Activated CD4-positive, alpha-beta T cell treated with anti-CD3 and anti-CD28 coated beads for 36 hours (primary cell): ENCODE measurements around the gene COL4A2. TPM values are rescaled to one million over a fixed set of nuclear protein-coding genes. Genes with fewer than 3 reads are reported as not detected.

ENCODE experiments used
- ATAC-seq: fragments of 200-7000 bp; cut with Tn5 transposase; one replicate; pipeline ENCODE4 v1.10.0; 2021; ENCODE audit warnings: mild to moderate bottlenecking, moderate library complexity
- CTCF ChIA-PET: fragments of 350-600 bp; sonication (Branson Sonifier 250); formaldehyde crosslinking; loops from one replicate; lab custom pipeline; 2021; ENCODE audit warnings: antibody characterized with exemption; lab: Charles Lee
- POLR2A ChIA-PET: fragments of 350-600 bp; sonication (Branson Sonifier 250); formaldehyde crosslinking; loops from one replicate; lab custom pipeline; 2021; ENCODE audit warnings: antibody characterized with exemption, inconsistent platforms; lab: Charles Lee
- DNase-seq: peaks from one replicate; pipeline ENCODE4 v3.0.0-alpha.2; 2020
- H3K27ac Mint-ChIP-seq: one replicate; pipeline ENCODE4 v1.8.0; 2021; ENCODE audit warnings: mixed read lengths
- H3K27me3 Mint-ChIP-seq: one replicate; pipeline ENCODE4 v1.8.0; 2021; ENCODE audit warnings: mixed read lengths
- H3K36me3 Mint-ChIP-seq: one replicate; pipeline ENCODE4 v1.8.0; 2021; ENCODE audit warnings: low read depth, mixed read lengths
- H3K4me1 Mint-ChIP-seq: one replicate; pipeline ENCODE4 v1.8.0; 2021; ENCODE audit warnings: mixed read lengths
- H3K4me3 Mint-ChIP-seq: one replicate; pipeline ENCODE4 v1.8.0; 2021; ENCODE audit warnings: mild to moderate bottlenecking, moderate library complexity, mixed read lengths
- H3K9me3 Mint-ChIP-seq: one replicate; pipeline ENCODE4 v1.8.0; 2021; ENCODE audit warnings: low read depth, mixed read lengths
- intact Hi-C, 2 experiments: fragments of 100-400 bp; cut with DNase I in 1 of 2; cut with micrococcal nuclease in 1 of 2; formaldehyde crosslinking; loops; one replicate each; pipeline versions ENCODE4 v1.14.2 to v1.15.1; 2022 to 2024; cut with DNase I, micrococcal nuclease
- total RNA-seq, 2 experiments: library from RNA; stranded (reverse); gene quantifications; one replicate each; pipeline ENCODE4 v1.2.3, GENCODE V29; 2021

Gene COL4A2
- total RNA-seq, 2 experiments from 2014 or later: not detected

- peaks cover 3% of the 10 kb centered on the region for H3K27me3 Mint-ChIP-seq
- no peak for DNase-seq
- no peak for ATAC-seq
- peaks cover 11% of the 10 kb centered on the region for H3K4me1 Mint-ChIP-seq
- H3K9me3 Mint-ChIP-seq: no peaks in the 10 kb centered on the region
- intact Hi-C loops: no loop called here
- POLR2A ChIA-PET: no interaction called here
- no peaks in the 10 kb centered on the region for H3K36me3 Mint-ChIP-seq
- no peak overlapping the region for H3K27ac Mint-ChIP-seq
- CTCF ChIA-PET: no interaction called here
- H3K4me3 Mint-ChIP-seq: no peak overlapping the region
Measured at GRCh38 chr13:110516500-110516899, 209.4 kb downstream of the COL4A2 start.

- Mint-ChIP-seq H3K27me3 (peaks cover 3% of the 10 kb centered on the region), H3K4me1 (peaks cover 11% of the 10 kb centered on the region), H3K27ac (no peak overlapping the region), H3K36me3 (no peaks in the 10 kb centered on the region), H3K4me3 (no peak overlapping the region), H3K9me3 (no peaks in the 10 kb centered on the region)
- CTCF ChIA-PET: interaction anchor here (0.6 kb wide), 1 partner anchor 31 kb away, joined by 3 read pairs; no protein-coding TSS in a partner anchor
- DNase-seq (no peak), ATAC-seq (no peak)
- POLR2A ChIA-PET: no interaction called here
- intact Hi-C loops: no loop called here
Measured at GRCh38 chr13:110517505-110518225, 210.6 kb downstream of the COL4A2 start.

- H3K4me3 Mint-ChIP-seq: no peak overlapping the region
- H3K9me3 Mint-ChIP-seq: no peaks in the 10 kb centered on the region
- ATAC-seq (no peak), DNase-seq (no peak)
- peaks cover 3% of the 10 kb centered on the region for H3K27me3 Mint-ChIP-seq
- intact Hi-C loops: no loop called here
- CTCF ChIA-PET: interaction anchor here (0.6 kb wide), 1 partner anchor 31 kb away, joined by 3 read pairs; no protein-coding TSS in a partner anchor
- peaks cover 11% of the 10 kb centered on the region for H3K4me1 Mint-ChIP-seq
- no peaks in the 10 kb centered on the region for H3K36me3 Mint-ChIP-seq
- POLR2A ChIA-PET: no interaction called here
- no peak overlapping the region for H3K27ac Mint-ChIP-seq
Measured at GRCh38 chr13:110518226-110518525, 211.1 kb downstream of the COL4A2 start.

- Mint-ChIP-seq H3K36me3 (no peaks in the 10 kb centered on the region), H3K27ac (no peak overlapping the region), H3K4me3 (no peak overlapping the region), H3K4me1 (peaks cover 11% of the 10 kb centered on the region), H3K27me3 (peaks cover 3% of the 10 kb centered on the region), H3K9me3 (no peaks in the 10 kb centered on the region)
- ChIA-PET POLR2A (no interaction called here), CTCF (no interaction called here)
- ATAC-seq (no peak), DNase-seq (no peak)
- intact Hi-C loops: no loop called here
Measured at GRCh38 chr13:110518571-110518970, 211.5 kb downstream of the COL4A2 start.

GRCh38 chr13:110519046-110519445 is 212.0 kb downstream of the COL4A2 start:
- Mint-ChIP-seq H3K4me1 (peaks cover 11% of the 10 kb centered on the region), H3K4me3 (no peak overlapping the region), H3K27me3 (peaks cover 3% of the 10 kb centered on the region), H3K27ac (no peak overlapping the region), H3K9me3 (no peaks in the 10 kb centered on the region), H3K36me3 (no peaks in the 10 kb centered on the region)
- ATAC-seq: no peak
- intact Hi-C loops: no loop called here
- ChIA-PET CTCF (no interaction called here), POLR2A (no interaction called here)
- DNase-seq: no peak

- ATAC-seq (no peak), DNase-seq (no peak)
- Mint-ChIP-seq H3K4me1 (peaks cover 16% of the 10 kb centered on the region), H3K9me3 (no peaks in the 10 kb centered on the region), H3K27me3 (peaks cover 3% of the 10 kb centered on the region), H3K27ac (no peak overlapping the region), H3K36me3 (no peaks in the 10 kb centered on the region), H3K4me3 (no peak overlapping the region)
- ChIA-PET CTCF (no interaction called here), POLR2A (no interaction called here)
- intact Hi-C loops: no loop called here
Measured at GRCh38 chr13:110519506-110519905, 212.4 kb downstream of the COL4A2 start.

- ChIA-PET CTCF (no interaction called here), POLR2A (no interaction called here)
- no peak for DNase-seq
- Mint-ChIP-seq H3K4me3 (no peak overlapping the region), H3K27ac (no peak overlapping the region), H3K4me1 (peaks cover 22% of the 10 kb centered on the region), H3K36me3 (no peaks in the 10 kb centered on the region), H3K27me3 (peaks cover 3% of the 10 kb centered on the region), H3K9me3 (no peaks in the 10 kb centered on the region)
- intact Hi-C loops: loop anchor here in 1 of 2 experiments (5.0 kb wide), 1 partner anchor 63 kb away; no protein-coding TSS in a partner anchor
- ATAC-seq: no peak
Measured at GRCh38 chr13:110520431-110521295, 213.6 kb downstream of the COL4A2 start.

- ATAC-seq (no peak), DNase-seq (no peak)
- Mint-ChIP-seq H3K4me3 (no peak overlapping the region), H3K27me3 (peaks cover 3% of the 10 kb centered on the region), H3K4me1 (peaks cover 23% of the 10 kb centered on the region), H3K36me3 (no peaks in the 10 kb centered on the region), H3K27ac (no peak overlapping the region), H3K9me3 (no peaks in the 10 kb centered on the region)
- intact Hi-C loops: loop anchor here in 1 of 2 experiments (5.0 kb wide), 1 partner anchor 64 kb away; no protein-coding TSS in a partner anchor
- ChIA-PET CTCF (interaction anchor here (1.4 kb wide), 1 partner anchor 65 kb away, joined by 3 read pairs; no protein-coding TSS in a partner anchor), POLR2A (no interaction called here)
Measured at GRCh38 chr13:110521296-110521680, 214.2 kb downstream of the COL4A2 start.

- intact Hi-C loops: loop anchor here in 1 of 2 experiments (5.0 kb wide), 1 partner anchor 65 kb away; no protein-coding TSS in a partner anchor
- DNase-seq: no peak
- Mint-ChIP-seq H3K9me3 (no peaks in the 10 kb centered on the region), H3K4me1 (peaks cover 24% of the 10 kb centered on the region), H3K36me3 (no peaks in the 10 kb centered on the region), H3K4me3 (no peak overlapping the region), H3K27ac (no peak overlapping the region), H3K27me3 (peaks cover 3% of the 10 kb centered on the region)
- POLR2A ChIA-PET: no interaction called here
- no peak for ATAC-seq
- CTCF ChIA-PET: interaction anchor here (1.4 kb wide), 1 partner anchor 66 kb away, joined by 3 read pairs; no protein-coding TSS in a partner anchor
Measured at GRCh38 chr13:110521946-110522345, 214.9 kb downstream of the COL4A2 start.

- Mint-ChIP-seq H3K27ac (no peak overlapping the region), H3K27me3 (no peaks in the 10 kb centered on the region), H3K4me1 (peaks cover 24% of the 10 kb centered on the region), H3K9me3 (no peaks in the 10 kb centered on the region), H3K36me3 (no peaks in the 10 kb centered on the region), H3K4me3 (no peak overlapping the region)
- POLR2A ChIA-PET: no interaction called here
- ATAC-seq (no peak), DNase-seq (no peak)
- intact Hi-C loops: loop anchor here in 1 of 2 experiments (5.0 kb wide), 1 partner anchor 65 kb away; no protein-coding TSS in a partner anchor
- CTCF ChIA-PET: interaction anchor here (0.5 to 1.4 kb wide), 2 partner anchors 67 to 508 kb away, joined by 3 read pairs; no protein-coding TSS in a partner anchor
Measured at GRCh38 chr13:110522721-110523120, 215.6 kb downstream of the COL4A2 start.

GRCh38 chr13:110523180-110523579 is 216.1 kb downstream of the COL4A2 start:
- CTCF ChIA-PET: no interaction called here
- H3K27ac Mint-ChIP-seq: no peak overlapping the region
- intact Hi-C loops: loop anchor here in 1 of 2 experiments (5.0 kb wide), 1 partner anchor 66 kb away; no protein-coding TSS in a partner anchor

More at GRCh38 chr13:110523180-110523579, 216.1 kb downstream of the COL4A2 start:
- Mint-ChIP-seq H3K27me3 (no peaks in the 10 kb centered on the region), H3K4me1 (peaks cover 24% of the 10 kb centered on the region), H3K9me3 (no peaks in the 10 kb centered on the region), H3K4me3 (no peak overlapping the region), H3K36me3 (no peaks in the 10 kb centered on the region)
- DNase-seq: no peak
- ATAC-seq: no peak
- POLR2A ChIA-PET: no interaction called here
